Measurements from ENCODE around the gene DENND4C.

DENND4C gene

DNA sequence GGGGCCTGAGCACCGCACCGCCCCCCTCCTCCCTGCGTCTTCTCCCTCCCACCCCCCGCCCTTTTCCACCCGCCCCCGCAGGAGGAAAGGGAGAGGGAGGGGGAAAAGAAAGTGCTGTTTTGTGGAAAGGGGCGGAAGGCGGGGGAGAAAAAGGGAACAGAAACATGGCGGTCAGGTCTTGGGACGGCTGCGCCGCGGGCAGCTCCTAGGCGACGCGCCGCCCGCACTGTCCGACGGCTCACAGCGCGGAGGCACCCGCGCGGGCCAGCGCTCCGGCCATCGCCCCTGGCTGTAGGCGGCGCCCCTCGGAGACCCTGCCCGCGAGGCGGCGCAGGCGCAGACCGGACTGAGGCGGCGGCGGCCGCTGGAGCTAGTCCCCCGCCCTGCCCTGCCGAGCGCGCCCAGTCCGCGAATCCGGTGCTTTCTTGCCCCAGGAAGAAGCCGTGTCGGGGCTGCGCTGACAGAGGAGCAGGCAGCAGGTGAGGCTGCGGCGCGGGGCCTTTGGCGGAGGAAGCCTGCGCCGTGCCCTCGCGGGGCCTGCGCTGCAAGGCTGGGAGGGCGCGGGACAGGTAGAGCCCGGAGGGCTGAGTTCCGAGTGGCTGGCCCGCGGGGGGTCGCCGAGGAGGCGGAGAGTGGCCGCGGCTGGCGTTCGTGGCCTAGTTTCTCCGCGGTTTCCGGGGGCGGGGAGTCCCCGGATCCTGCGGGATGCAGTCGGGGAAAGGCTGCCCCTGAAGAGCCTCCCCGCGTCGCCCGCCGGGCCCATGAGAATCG, at the start of gene DENND4C (continued):
- TF ChIP-seq ZNF561 (tag by site-specific recombination; IDR thresholded peaks at IDR 0.05; ENCODE audit: borderline replicate concordance), result peak; percentile 37; the same call in 1 of the 2 replicates
- TF ChIP-seq, protein P1, sequence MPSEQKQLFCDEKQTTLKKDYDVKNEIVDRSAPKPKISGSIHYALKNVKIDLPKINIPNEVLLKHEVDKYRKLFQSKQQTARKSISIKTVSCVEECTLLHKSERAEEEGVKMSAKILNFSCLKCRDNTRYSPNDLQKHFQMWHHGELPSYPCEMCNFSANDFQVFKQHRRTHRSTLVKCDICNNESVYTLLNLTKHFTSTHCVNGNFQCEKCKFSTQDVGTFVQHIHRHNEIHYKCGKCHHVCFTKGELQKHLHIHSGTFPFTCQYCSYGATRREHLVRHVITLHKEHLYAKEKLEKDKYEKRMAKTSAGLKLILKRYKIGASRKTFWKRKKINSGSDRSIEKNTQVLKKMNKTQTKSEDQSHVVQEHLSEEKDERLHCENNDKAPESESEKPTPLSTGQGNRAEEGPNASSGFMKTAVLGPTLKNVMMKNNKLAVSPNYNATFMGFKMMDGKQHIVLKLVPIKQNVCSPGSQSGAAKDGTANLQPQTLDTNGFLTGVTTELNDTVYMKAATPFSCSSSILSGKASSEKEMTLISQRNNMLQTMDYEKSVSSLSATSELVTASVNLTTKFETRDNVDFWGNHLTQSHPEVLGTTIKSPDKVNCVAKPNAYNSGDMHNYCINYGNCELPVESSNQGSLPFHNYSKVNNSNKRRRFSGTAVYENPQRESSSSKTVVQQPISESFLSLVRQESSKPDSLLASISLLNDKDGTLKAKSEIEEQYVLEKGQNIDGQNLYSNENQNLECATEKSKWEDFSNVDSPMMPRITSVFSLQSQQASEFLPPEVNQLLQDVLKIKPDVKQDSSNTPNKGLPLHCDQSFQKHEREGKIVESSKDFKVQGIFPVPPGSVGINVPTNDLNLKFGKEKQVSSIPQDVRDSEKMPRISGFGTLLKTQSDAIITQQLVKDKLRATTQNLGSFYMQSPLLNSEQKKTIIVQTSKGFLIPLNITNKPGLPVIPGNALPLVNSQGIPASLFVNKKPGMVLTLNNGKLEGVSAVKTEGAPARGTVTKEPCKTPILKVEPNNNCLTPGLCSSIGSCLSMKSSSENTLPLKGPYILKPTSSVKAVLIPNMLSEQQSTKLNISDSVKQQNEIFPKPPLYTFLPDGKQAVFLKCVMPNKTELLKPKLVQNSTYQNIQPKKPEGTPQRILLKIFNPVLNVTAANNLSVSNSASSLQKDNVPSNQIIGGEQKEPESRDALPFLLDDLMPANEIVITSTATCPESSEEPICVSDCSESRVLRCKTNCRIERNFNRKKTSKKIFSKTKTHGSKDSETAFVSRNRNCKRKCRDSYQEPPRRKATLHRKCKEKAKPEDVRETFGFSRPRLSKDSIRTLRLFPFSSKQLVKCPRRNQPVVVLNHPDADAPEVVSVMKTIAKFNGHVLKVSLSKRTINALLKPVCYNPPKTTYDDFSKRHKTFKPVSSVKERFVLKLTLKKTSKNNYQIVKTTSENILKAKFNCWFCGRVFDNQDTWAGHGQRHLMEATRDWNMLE (tag by site-specific recombination; conservative IDR thresholded peaks at IDR 0.05; ENCODE audit: low read depth), result no peak
- no peak for TF ChIP-seq ZBTB1 (tag by site-specific recombination; IDR thresholded peaks at IDR 0.05)
- TF ChIP-seq REPIN1 (tag by site-specific recombination; IDR thresholded peaks at IDR 0.05; ENCODE audit: low read depth), result no peak
- peak; percentile 92 for TF ChIP-seq ZBTB8A (tag by site-specific recombination; IDR thresholded peaks at IDR 0.05)
- peak; percentile 88 for TF ChIP-seq ZNF501 (tag by site-specific recombination; IDR thresholded peaks at IDR 0.05)
- TF ChIP-seq ZNF184 (tag by site-specific recombination; IDR thresholded peaks at IDR 0.05), result no peak
- TF ChIP-seq, protein P2, sequence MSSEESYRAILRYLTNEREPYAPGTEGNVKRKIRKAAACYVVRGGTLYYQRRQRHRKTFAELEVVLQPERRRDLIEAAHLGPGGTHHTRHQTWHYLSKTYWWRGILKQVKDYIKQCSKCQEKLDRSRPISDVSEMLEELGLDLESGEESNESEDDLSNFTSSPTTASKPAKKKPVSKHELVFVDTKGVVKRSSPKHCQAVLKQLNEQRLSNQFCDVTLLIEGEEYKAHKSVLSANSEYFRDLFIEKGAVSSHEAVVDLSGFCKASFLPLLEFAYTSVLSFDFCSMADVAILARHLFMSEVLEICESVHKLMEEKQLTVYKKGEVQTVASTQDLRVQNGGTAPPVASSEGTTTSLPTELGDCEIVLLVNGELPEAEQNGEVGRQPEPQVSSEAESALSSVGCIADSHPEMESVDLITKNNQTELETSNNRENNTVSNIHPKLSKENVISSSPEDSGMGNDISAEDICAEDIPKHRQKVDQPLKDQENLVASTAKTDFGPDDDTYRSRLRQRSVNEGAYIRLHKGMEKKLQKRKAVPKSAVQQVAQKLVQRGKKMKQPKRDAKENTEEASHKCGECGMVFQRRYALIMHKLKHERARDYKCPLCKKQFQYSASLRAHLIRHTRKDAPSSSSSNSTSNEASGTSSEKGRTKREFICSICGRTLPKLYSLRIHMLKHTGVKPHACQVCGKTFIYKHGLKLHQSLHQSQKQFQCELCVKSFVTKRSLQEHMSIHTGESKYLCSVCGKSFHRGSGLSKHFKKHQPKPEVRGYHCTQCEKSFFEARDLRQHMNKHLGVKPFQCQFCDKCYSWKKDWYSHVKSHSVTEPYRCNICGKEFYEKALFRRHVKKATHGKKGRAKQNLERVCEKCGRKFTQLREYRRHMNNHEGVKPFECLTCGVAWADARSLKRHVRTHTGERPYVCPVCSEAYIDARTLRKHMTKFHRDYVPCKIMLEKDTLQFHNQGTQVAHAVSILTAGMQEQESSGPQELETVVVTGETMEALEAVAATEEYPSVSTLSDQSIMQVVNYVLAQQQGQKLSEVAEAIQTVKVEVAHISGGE (tag by site-specific recombination; conservative IDR thresholded peaks at IDR 0.05; ENCODE audit: low read depth), result peak; percentile 56; the same call in 1 of the 2 replicates
- TF ChIP-seq SP3 (tag by site-specific recombination; IDR thresholded peaks at IDR 0.05), result peak; percentile 48
- no peak for TF ChIP-seq ZNF274 (IDR thresholded peaks at IDR 0.05; ENCODE audit: low read length)
- TF ChIP-seq ZNF274 (tag by site-specific recombination; IDR thresholded peaks at IDR 0.05; ENCODE audit: borderline replicate concordance), result no peak
- no peak for TF ChIP-seq ZNF239 (tag by site-specific recombination; IDR thresholded peaks at IDR 0.05)
- TF ChIP-seq, protein P3, sequence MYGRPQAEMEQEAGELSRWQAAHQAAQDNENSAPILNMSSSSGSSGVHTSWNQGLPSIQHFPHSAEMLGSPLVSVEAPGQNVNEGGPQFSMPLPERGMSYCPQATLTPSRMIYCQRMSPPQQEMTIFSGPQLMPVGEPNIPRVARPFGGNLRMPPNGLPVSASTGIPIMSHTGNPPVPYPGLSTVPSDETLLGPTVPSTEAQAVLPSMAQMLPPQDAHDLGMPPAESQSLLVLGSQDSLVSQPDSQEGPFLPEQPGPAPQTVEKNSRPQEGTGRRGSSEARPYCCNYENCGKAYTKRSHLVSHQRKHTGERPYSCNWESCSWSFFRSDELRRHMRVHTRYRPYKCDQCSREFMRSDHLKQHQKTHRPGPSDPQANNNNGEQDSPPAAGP (tag by site-specific recombination; IDR thresholded peaks at IDR 0.05), result peak; percentile 21; the same call in 1 of the 2 replicates
- TF ChIP-seq SCRT2 (tag by site-specific recombination; IDR thresholded peaks at IDR 0.05), result 0 out of 2 replicates have a peak, but pooled peaks have one; percentile 35
- TF ChIP-seq, protein P4, sequence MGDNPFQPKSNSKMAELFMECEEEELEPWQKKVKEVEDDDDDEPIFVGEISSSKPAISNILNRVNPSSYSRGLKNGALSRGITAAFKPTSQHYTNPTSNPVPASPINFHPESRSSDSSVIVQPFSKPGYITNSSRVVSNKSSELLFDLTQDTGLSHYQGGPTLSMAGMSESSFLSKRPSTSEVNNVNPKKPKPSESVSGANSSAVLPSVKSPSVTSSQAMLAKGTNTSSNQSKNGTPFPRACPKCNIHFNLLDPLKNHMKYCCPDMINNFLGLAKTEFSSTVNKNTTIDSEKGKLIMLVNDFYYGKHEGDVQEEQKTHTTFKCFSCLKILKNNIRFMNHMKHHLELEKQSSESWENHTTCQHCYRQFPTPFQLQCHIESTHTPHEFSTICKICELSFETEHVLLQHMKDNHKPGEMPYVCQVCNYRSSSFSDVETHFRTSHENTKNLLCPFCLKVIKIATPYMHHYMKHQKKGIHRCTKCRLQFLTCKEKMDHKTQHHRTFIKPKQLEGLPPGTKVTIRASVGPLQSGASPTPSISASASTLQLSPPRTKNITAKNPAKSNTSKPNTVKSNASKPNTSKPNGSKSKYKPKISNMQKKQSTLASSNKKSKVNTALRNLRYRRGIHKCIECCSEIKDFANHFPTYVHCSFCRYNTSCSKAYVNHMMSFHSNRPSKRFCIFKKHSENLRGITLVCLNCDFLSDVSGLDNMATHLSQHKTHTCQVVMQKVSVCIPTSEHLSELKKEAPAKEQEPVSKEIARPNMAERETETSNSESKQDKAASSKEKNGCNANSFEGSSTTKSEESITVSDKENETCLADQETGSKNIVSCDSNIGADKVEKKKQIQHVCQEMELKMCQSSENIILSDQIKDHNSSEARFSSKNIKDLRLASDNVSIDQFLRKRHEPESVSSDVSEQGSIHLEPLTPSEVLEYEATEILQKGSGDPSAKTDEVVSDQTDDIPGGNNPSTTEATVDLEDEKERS (tag by site-specific recombination; IDR thresholded peaks at IDR 0.05), result no peak
- no peak for TF ChIP-seq ZNF514 (tag by site-specific recombination; IDR thresholded peaks at IDR 0.05)
- TF ChIP-seq RBAK (tag by site-specific recombination; IDR thresholded peaks at IDR 0.05), result no peak
- TF ChIP-seq FEZF1 (tag by site-specific recombination; IDR thresholded peaks at IDR 0.05), result no peak
- no peak for TF ChIP-seq MZF1 (tag by site-specific recombination; IDR thresholded peaks at IDR 0.05; ENCODE audit: borderline replicate concordance)
- 0 out of 2 replicates have a peak, but pooled peaks have one; percentile 8 for TF ChIP-seq IKZF3 (tag by site-specific recombination; IDR thresholded peaks at IDR 0.05)
- TF ChIP-seq OSR2 (tag by site-specific recombination; IDR thresholded peaks at IDR 0.05), result no peak
- TF ChIP-seq ZNF10 (tag by site-specific recombination; IDR thresholded peaks at IDR 0.05), result peak; percentile 62; the same call in 1 of the 2 replicates
- TF ChIP-seq ZNF791 (tag by site-specific recombination; IDR thresholded peaks at IDR 0.05), result no peak
- no peak for TF ChIP-seq ZNF132 (tag by site-specific recombination; IDR thresholded peaks at IDR 0.05; ENCODE audit: borderline replicate concordance)
- no peak for TF ChIP-seq ZNF701 (tag by site-specific recombination; IDR thresholded peaks at IDR 0.05)
- TF ChIP-seq GLIS2 (tag by site-specific recombination; IDR thresholded peaks at IDR 0.05), result peak; percentile 95
